K562 treated with DMSO at 1 percent for 48 hours (cell line): ENCODE results near the gene EPX. TPM values are rescaled to one million over a fixed set of nuclear protein-coding genes. Genes with fewer than 3 reads are reported as not detected.

Experiments used
- total RNA-seq: library from RNA; unstranded; fragments of 300-600 nt; gene quantifications from 2 replicates; pipeline ENCODE4 v1.2.3, GENCODE V29; 2022; ENCODE audit warnings: low replicate concordance; ENCODE audit errors: extremely low read depth

Gene EPX, protein sequence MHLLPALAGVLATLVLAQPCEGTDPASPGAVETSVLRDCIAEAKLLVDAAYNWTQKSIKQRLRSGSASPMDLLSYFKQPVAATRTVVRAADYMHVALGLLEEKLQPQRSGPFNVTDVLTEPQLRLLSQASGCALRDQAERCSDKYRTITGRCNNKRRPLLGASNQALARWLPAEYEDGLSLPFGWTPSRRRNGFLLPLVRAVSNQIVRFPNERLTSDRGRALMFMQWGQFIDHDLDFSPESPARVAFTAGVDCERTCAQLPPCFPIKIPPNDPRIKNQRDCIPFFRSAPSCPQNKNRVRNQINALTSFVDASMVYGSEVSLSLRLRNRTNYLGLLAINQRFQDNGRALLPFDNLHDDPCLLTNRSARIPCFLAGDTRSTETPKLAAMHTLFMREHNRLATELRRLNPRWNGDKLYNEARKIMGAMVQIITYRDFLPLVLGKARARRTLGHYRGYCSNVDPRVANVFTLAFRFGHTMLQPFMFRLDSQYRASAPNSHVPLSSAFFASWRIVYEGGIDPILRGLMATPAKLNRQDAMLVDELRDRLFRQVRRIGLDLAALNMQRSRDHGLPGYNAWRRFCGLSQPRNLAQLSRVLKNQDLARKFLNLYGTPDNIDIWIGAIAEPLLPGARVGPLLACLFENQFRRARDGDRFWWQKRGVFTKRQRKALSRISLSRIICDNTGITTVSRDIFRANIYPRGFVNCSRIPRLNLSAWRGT
- total RNA-seq, result not detected in 2 replicates

DNA sequence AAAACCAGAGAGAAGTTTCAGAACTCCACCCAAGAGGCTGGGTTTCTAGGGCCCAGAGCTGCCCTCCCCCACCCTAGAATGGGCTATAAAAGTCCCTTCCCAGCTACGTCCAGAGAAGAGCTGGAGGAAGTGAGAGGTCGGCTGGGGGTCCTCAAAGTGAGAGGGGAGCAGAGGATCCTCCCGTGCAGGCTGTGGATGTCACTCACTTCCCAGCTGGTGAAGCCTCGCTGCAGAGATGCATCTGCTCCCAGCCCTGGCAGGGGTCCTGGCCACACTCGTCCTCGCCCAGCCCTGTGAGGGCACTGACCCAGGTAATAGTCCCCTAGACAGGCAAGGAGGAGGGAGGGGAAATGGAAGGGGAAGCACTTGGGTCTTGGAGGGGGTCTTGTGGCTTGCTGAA, at the start of gene EPX:
Gene EPX, plus strand, starts transcription at position 115 of the 400 bp plus-strand sequence. Its CDS starts 121 bp downstream, at position 236.

DNA sequence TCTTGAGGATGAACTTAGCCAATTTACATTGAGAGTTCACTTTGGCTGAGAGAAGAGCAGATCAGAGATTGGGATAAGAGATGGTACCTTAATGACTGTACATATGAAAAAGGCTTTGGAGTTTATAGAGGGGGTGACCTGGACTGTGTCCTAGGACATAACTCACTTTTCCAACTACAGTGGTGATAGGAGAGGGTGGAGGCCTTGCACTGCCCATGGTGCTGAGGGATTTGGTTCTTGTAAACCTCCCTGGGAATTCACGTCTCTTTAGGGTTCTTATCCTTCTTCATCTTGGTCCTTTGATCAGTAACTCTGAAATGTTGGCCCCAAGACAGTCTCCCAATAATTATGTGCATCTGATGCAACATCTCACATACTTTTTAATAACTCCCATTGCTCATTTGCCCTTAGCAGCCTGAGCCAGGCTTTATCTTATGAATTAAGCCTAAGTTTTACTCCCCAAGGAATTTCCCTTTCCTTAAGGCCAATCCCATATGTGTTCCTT, 44.5 kb upstream of the EPX start, which contains the start of gene OR4D1:
Gene OR4D1, plus strand, starts transcription at position 455 of the 505 bp plus-strand sequence. CDS start 6,770 bp downstream, outside the sequence.

DNA sequence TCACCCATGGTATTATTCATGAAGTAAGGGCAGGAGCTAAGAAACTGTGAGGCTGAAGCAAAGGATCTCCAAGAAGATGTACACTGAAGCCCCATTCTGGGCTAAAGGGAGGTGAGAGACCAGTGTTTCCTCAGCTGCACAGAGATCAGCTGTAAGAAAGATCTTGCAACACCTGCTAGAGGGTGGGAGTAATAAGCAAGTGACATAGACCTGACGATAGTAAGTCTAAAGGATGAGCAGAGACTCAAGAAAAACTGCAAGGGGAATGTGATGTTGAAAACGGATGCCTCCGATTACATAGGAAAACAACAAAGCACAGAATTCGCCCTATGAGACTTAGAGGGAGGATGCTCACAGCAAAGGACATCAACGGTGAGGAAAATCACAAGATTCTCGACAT, 25.8 kb upstream of the EPX start, which contains the start of gene OR4D2:
Gene OR4D2, plus strand, starts transcription at position 301 of the 400 bp plus-strand sequence. CDS start 2,674 bp downstream, outside the sequence.

DNA sequence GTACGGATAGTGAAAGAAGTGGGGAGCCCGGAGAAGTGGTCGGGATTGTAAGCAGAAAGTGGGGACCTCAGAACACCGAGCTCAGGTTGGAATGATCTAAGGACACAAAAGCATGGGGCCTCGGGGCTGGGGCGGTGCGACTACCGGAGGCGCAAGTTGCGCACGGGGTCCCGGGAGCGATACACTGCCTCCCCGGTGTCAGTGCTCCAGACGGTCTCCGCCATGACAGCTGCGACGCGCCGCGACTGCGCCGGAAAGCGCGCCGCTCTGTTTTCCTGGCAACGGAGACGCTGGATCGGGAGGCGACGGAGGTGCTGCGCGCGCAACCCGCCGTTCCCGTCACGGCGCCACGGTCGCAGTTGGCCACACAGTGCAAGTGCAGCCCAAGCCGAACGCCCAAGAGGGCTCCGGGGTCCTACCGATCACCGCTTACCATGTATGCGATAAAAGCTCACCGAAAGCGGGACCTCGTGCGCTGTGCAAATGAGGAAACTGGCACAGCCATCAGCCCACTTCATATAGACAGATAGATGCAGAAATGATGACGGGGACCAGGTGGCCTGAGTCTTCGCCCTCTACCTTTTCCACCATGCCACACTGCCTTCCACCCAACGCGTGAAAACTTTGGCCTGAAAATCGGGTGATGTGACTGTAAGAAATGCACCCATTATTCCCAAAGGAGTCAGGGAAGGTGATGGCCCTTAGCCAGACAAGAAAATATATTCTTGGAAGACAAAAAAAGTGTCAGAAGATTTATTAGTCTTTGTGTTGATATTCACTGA, 26.7 kb downstream of the EPX start, which contains the start of gene MKS1:
Gene MKS1, minus strand, starts transcription at position 249 of the 782 bp plus-strand sequence. Its CDS starts 25 bp downstream, at position 224.

DNA sequence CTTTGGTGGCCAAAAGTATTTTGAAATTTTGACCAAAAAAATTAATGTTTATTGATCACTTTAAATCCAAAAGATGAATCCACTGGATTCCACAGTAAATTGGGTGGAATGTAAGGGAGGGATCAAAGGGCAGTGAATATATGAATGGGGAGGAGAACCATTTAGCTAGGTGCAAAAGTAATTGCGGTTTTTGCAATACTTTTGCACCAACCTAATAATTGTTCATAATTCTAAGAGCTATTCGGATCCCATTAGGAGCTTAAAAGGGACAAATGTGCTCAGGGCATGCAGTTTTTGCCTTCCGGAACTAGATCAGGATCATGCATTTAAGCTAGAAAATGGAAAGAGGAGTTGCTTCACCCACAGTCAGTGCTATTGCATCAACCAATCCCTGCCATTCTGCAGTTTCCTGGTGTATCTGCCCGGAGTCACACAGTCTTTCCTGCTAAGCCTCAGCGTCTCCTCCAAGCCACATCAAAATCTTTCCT, 45.7 kb downstream of the EPX start, which contains the start of gene LPO:
Gene LPO, plus strand, starts transcription at position 438 of the 488 bp plus-strand sequence. CDS start 4,396 bp downstream, outside the sequence.

Other genes with a start within 250 kb of the EPX start
- not detected in 2 replicates for gene CUEDC1, start 237.3 kb upstream of the EPX start, total RNA-seq
- not detected in 2 replicates for gene VEZF1, start 204.5 kb upstream of the EPX start, total RNA-seq
- gene SRSF1, start 185.5 kb upstream of the EPX start, total RNA-seq, result not detected in 2 replicates
- gene DYNLL2, start 109.3 kb upstream of the EPX start, total RNA-seq, result not detected in 2 replicates
- gene OR4D1, start 44.3 kb upstream of the EPX start, total RNA-seq, result not detected in 2 replicates
- gene OR4D2, start 25.7 kb upstream of the EPX start, total RNA-seq, result not detected in 2 replicates
- gene MKS1, start 26.5 kb downstream of the EPX start, total RNA-seq, result not detected in 2 replicates
- not detected in 2 replicates for gene LPO, start 45.9 kb downstream of the EPX start, total RNA-seq
- gene MPO, start 88.2 kb downstream of the EPX start, total RNA-seq, result not detected in 2 replicates
- not detected in 2 replicates for gene TSPOAP1, start 136.1 kb downstream of the EPX start, total RNA-seq
- gene SUPT4H1, start 159.5 kb downstream of the EPX start, total RNA-seq, result not detected in 2 replicates
- gene RNF43, start 224.8 kb downstream of the EPX start, total RNA-seq, result not detected in 2 replicates